ENCODE measurements around the gene KLHDC4. TPM values are rescaled to one million over a fixed set of nuclear protein-coding genes. Genes with fewer than 3 reads are reported as not detected.

The KLHDC4 gene
- total RNA-seq, 2 experiments from 2014 or later, result 147 to 233 TPM

- H4K20me1 ChIP-seq (ENCODE audit: insufficient read depth, low read length), result no peaks in the 10 kb centered on the region
- ChIA-PET CTCF (ENCODE audit: unreplicated experiment) (no interaction called here), POLR2A (interaction anchor here (0.7 to 3.8 kb wide), 3 partner anchors 11 to 59 kb away, joined by 3 to 16 read pairs (median 4); no protein-coding TSS in a partner anchor)
- no peak for TF ChIP-seq EZH2phosphoT487 (IDR thresholded peaks at IDR 0.05; ENCODE audit: borderline replicate concordance, low read depth, low read length)
- TF ChIP-seq, protein P1, sequence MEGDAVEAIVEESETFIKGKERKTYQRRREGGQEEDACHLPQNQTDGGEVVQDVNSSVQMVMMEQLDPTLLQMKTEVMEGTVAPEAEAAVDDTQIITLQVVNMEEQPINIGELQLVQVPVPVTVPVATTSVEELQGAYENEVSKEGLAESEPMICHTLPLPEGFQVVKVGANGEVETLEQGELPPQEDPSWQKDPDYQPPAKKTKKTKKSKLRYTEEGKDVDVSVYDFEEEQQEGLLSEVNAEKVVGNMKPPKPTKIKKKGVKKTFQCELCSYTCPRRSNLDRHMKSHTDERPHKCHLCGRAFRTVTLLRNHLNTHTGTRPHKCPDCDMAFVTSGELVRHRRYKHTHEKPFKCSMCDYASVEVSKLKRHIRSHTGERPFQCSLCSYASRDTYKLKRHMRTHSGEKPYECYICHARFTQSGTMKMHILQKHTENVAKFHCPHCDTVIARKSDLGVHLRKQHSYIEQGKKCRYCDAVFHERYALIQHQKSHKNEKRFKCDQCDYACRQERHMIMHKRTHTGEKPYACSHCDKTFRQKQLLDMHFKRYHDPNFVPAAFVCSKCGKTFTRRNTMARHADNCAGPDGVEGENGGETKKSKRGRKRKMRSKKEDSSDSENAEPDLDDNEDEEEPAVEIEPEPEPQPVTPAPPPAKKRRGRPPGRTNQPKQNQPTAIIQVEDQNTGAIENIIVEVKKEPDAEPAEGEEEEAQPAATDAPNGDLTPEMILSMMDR (conservative IDR thresholded peaks at IDR 0.05; ENCODE audit: low read length), result no peak
- no peaks in the 10 kb centered on the region for H3K36me3 ChIP-seq (ENCODE audit: insufficient read depth, low read length)
- H3K9me3 ChIP-seq (ENCODE audit: low read length), result no peaks in the 10 kb centered on the region
- no peaks in the 10 kb centered on the region for H3K9me2 ChIP-seq (ENCODE audit: insufficient read depth, low read length)
- no peak overlapping the region for H3K4me2 ChIP-seq (ENCODE audit: low read length)
- BruUV-seq (replicated peaks), result no TSS peak
- no peak overlapping the region for H3K27ac ChIP-seq (ENCODE audit: low read depth, low read length, poor library complexity, severe bottlenecking)
- no peak for DNase-seq (ENCODE audit: low spot score)
- intact Hi-C loops (cut with micrococcal nuclease; ENCODE audit: unreplicated experiment), result no loop called here
- no peaks in the 10 kb centered on the region for H3K79me2 ChIP-seq (ENCODE audit: insufficient read depth, low read depth, low read length)
- no peaks in the 10 kb centered on the region for H3K4me1 ChIP-seq (ENCODE audit: insufficient read depth, low read length, poor library complexity, severe bottlenecking)
- H2AFZ ChIP-seq (ENCODE audit: low read length), result no peak overlapping the region
- H3K4me3 ChIP-seq (ENCODE audit: low read depth, low read length, poor library complexity, severe bottlenecking), result no peak overlapping the region
These were observed 25.8 kb upstream of the KLHDC4 start for GRCh38 chr16:87791295-87792204.

DNA sequence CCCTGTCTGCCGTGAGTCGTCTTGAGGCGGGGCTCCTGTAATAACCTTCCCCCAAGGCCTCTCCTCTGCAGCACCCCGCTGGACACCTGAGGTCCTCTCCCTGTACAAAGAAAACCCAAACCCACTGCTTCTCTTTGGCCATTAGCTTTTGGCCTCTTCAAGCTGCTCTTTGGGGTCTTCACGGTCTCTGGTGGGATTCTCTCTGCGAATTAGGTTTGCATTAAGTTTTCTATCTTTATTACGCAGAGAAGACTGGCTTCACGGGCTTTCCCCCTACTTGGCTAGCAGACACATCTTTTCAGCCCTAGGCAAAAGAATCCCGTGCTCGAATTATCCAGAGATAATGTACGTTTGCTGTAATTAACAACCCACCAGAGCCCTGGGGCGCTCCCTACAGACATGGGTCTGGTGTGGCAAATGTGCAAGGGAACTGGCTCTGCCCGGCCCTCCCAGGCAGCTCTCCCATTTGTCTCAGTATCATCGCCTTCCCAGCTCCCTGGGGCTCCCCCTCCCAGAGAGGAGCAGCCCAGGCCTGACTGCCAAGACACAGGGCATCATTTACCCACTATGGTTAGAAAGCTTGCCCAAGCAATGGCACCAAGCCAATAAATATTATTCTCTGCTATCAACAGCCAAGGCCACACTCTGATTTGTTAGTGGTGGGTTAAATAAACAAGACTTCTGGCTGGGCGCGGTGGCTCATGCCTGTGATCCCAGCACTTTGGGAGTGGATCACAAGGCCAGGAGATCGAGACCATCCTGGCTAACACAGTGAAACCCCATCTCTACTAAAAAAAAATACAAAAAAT is 24.7 kb upstream of the KLHDC4 start:
- Histone ChIP-seq H3K4me1 (ENCODE audit: insufficient read depth, low read length, poor library complexity, severe bottlenecking) (no peaks in the 10 kb centered on the region), H3K4me3 (ENCODE audit: low read depth, low read length, poor library complexity, severe bottlenecking) (no peak overlapping the region), H3K4me2 (ENCODE audit: low read length) (no peak overlapping the region), H3K9me3 (ENCODE audit: low read length) (no peaks in the 10 kb centered on the region), H3K27ac (ENCODE audit: low read depth, low read length, poor library complexity, severe bottlenecking) (no peak overlapping the region), H3K9me2 (ENCODE audit: insufficient read depth, low read length) (no peaks in the 10 kb centered on the region), H3K36me3 (ENCODE audit: insufficient read depth, low read length) (no peaks in the 10 kb centered on the region), H3K79me2 (ENCODE audit: insufficient read depth, low read depth, low read length) (no peaks in the 10 kb centered on the region), H4K20me1 (ENCODE audit: insufficient read depth, low read length) (no peaks in the 10 kb centered on the region), H2AFZ (ENCODE audit: low read length) (no peak overlapping the region)
- intact Hi-C loops (cut with micrococcal nuclease; ENCODE audit: unreplicated experiment), result no loop called here
- TF ChIP-seq, protein P1 (conservative IDR thresholded peaks at IDR 0.05; ENCODE audit: low read length), result no peak
- no peak for TF ChIP-seq EZH2phosphoT487 (IDR thresholded peaks at IDR 0.05; ENCODE audit: borderline replicate concordance, low read depth, low read length)
- no TSS peak for BruUV-seq (replicated peaks)
- DNase-seq (ENCODE audit: low spot score), result no peak
- ChIA-PET POLR2A (interaction anchor here (0.7 to 3.8 kb wide), 3 partner anchors 9 to 60 kb away, joined by 3 to 16 read pairs (median 6); no protein-coding TSS in a partner anchor), CTCF (ENCODE audit: unreplicated experiment) (no interaction called here)

Measured in OCI-LY7 (cell line).